Memory B cell (primary cell): ENCODE data around the gene SULT1A2.
"Not testable (repeated sequence)": the region's sequence is repeated elsewhere in the genome, so short reads cannot be mapped to it uniquely, and the experiment has no call there.

ENCODE experiments used
- ATAC-seq: fragments of 150-1000 bp; cut with Tn5 transposase; 2 replicates; pipeline ENCODE4 v1.10.0; 2021; ENCODE audit warnings: low read depth, mild to moderate bottlenecking, moderate library complexity
- DNase-seq, 2 donors: peaks; one replicate each; pipeline ENCODE4 v3.0.0; 2022; ENCODE audit warnings: low spot score in 2 of 2
- H3K27ac Mint-ChIP-seq: one replicate; pipeline ENCODE4 v1.8.0; 2022; ENCODE audit warnings: mild to moderate bottlenecking, moderate library complexity, mixed read lengths
- H3K27me3 Mint-ChIP-seq: one replicate; pipeline ENCODE4 v1.8.0; 2022; ENCODE audit warnings: mixed read lengths
- H3K36me3 Mint-ChIP-seq: one replicate; pipeline ENCODE4 v1.8.0; 2022; ENCODE audit warnings: mild to moderate bottlenecking, mixed read lengths
- H3K4me1 Mint-ChIP-seq: one replicate; pipeline ENCODE4 v1.8.0; 2022; ENCODE audit warnings: mixed read lengths
- H3K4me3 Mint-ChIP-seq: one replicate; pipeline ENCODE4 v1.8.0; 2022; ENCODE audit warnings: mild to moderate bottlenecking, moderate library complexity, mixed read lengths
- H3K9me3 Mint-ChIP-seq: one replicate; pipeline ENCODE4 v1.8.0; 2022; ENCODE audit warnings: mixed read lengths

SULT1A2 gene

DNA sequence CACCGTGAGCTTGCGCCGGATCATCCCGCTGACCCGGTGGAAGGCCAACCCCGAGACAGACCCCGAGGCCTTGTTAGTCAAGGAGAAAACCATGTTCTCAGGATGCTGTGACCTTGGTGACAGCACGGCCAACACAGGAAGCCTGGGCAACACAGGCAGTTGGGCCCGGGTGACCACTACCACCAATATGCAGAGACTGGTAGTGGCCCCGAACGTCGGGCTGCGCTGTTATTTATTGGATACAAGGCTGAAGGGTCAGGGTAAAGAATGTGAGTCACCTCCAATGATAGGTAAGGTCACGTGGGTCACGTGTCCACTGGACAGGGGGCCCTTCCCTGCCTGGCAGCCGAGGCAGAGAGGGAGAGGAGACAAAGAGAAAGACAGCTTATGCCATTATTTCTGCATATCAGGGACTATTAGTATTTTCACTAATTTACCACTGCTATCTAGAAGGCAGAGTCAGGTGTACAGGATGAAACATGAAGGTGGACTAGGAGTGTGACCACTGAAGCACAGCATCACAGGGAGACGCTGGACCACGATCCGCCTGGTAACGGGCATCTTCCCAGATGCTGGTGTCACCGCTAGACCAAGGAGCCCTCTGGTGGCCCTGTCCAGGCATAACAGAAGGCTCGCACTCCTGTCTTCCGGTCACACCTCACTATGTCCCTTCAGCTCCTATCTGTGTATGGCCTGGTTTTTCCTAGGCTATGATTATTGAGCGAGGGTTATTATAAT, 18.8 kb upstream of the SULT1A2 start:
- Mint-ChIP-seq H3K27ac (peak overlapping the region; percentile 24), H3K4me1 (peaks cover 17% of the 10 kb centered on the region)
- not testable (repeated sequence) for H3K36me3 Mint-ChIP-seq, H3K4me3 Mint-ChIP-seq, DNase-seq, ATAC-seq, H3K27me3 Mint-ChIP-seq, H3K9me3 Mint-ChIP-seq

DNA sequence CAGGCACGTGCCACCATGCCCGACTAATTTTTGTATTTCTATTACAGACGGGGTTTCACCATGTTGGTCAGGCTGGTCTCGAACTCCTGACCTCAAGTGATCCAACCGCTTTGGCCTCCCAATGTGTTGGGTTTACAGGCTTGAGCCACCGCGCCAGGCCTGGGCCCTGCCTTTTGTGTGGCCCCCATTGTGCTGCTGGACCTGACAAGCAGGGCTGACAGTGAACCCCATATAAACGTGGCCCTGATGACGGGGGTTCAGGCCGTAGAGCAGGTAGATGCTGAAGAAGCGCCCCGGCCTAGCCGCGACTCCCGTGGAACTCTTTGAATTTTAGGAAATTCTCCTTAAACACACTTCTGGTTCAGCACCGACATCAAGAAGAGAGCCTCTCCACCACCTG, 17.7 kb upstream of the SULT1A2 start:
- not testable (repeated sequence) for H3K27me3 Mint-ChIP-seq, H3K36me3 Mint-ChIP-seq, H3K4me3 Mint-ChIP-seq, DNase-seq, ATAC-seq, H3K27ac Mint-ChIP-seq, H3K9me3 Mint-ChIP-seq
- H3K4me1 Mint-ChIP-seq: peaks cover 17% of the 10 kb centered on the region

DNA sequence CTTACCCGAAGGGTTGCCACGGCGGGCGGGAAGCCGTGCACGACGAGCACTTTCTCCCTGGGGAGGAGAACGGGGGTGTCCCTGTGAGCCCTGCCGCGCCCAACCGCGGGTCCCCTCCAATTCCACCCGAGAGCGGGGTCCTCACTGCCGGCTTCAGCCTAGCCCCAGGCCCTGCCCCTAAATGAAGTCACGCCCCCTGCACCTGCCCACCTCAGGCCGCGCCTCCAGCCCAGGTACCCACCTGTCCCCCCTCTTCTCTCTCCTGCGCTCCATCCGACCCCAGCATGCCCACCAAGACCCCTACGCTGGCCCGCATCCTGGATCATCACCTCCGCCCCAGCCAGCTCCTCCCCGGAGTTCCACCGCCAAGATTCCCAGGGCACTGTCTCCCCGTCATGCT, 17.1 kb upstream of the SULT1A2 start:
- not testable (repeated sequence) for H3K27me3 Mint-ChIP-seq, ATAC-seq, H3K9me3 Mint-ChIP-seq, H3K4me3 Mint-ChIP-seq, H3K27ac Mint-ChIP-seq, DNase-seq, H3K36me3 Mint-ChIP-seq
- peaks cover 17% of the 10 kb centered on the region for H3K4me1 Mint-ChIP-seq

DNA sequence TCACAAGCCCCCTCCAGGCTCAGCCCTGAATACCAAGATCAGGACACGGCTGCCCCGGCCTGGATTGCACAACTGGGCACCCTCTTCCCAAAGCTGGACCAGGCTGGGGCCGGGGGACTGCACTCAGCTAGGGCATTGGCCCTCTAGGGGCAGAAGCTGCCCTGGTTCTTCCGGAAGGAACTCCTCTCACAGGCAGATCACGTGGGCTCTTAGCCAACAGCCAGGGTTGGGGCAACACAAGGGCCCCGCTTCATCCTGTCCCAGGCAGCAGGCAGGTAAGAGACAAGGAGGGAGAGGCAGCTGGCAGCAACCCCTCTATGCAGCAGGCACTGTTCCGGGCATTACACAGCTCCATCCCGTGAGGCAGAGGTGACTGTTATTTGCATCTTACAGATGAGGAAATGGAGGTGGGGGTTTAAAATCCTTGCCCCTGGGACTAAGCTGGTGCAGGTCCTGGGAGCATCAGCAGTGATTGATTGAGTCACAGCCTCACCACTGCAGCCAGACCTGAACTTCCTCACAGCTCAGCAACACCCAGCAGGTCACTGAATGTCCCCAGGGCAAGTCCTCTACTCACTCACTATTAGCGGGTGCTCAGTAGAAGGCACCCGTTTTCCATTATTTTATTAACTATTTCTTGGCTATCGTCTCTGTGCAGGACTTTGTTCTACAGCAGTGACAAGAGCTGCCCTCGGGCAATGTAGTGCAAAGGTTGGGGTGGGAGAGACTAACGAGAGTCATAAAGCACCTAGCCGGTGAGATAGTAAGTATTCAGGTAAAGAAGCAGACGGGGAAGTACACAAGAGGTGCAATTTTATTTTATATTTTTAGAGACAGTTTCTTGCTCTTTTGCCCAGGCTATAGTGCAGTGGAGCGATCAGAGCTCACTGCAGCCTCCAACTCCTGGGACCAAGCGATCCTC, 15.8 kb upstream of the SULT1A2 start:
- H3K9me3 Mint-ChIP-seq, H3K36me3 Mint-ChIP-seq, H3K4me3 Mint-ChIP-seq, H3K27me3 Mint-ChIP-seq, H3K27ac Mint-ChIP-seq, DNase-seq: not testable (repeated sequence)
- H3K4me1 Mint-ChIP-seq: peaks cover 13% of the 10 kb centered on the region
- ATAC-seq: peak; percentile 88

DNA sequence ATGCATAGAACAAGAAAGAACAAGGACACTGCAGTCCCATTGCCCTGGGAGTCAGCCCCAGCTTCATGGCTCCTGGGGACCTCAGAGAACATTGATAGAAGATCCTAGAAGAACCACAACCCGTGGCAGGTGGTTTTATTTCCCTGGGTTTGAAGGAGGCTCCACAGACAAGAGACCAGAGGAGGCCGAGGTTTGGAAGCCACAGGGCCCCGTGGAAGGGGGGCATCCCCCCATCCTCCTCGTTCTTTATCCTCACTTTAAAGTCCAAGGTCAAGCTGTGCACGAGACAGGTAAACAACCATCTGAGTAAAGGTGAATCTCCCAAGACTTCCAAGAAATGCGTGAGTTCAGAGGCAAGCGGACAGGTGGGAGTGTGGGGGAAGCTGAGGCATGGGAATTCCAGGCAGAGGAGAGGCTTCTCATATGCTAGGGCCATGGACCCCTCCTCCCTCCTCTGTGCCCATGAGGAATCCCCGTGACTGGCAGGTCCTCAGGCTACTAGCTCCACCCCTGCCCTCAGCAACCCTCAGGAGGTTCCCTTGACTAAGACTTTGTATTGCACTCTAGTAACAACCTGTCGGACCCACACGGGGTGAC, 13.8 kb upstream of the SULT1A2 start:
- Mint-ChIP-seq H3K27ac (no peak overlapping the region), H3K36me3 (no peaks in the 10 kb centered on the region), H3K4me3 (peak overlapping the region; percentile 21), H3K4me1 (peaks cover 6% of the 10 kb centered on the region), H3K27me3 (no peaks in the 10 kb centered on the region), H3K9me3 (no peaks in the 10 kb centered on the region)
- no peak for ATAC-seq
- DNase-seq: no peak

GRCh38 chr16:28609631-28610594, 13.1 kb upstream of the SULT1A2 start, which contains the start of gene SULT1A1:
Gene SULT1A1, minus strand, starts transcription at chr16:28610044. Its CDS starts 1,189 bp downstream, at chr16:28608855.
- no peak for ATAC-seq
- no peak for DNase-seq
- H3K4me3 Mint-ChIP-seq: no peak within 1 kb of the TSS
- H3K27me3 Mint-ChIP-seq: no peaks in the 10 kb centered on the region
- no peaks in the 10 kb centered on the region for H3K36me3 Mint-ChIP-seq
- H3K9me3 Mint-ChIP-seq: no peaks in the 10 kb centered on the region
- no peak within 1 kb of the TSS for H3K27ac Mint-ChIP-seq
- peaks cover 3% of the 10 kb centered on the region for H3K4me1 Mint-ChIP-seq

GRCh38 chr16:28608867-28609596, 12.2 kb upstream of the SULT1A2 start:
- H3K27me3 Mint-ChIP-seq, H3K4me3 Mint-ChIP-seq, H3K36me3 Mint-ChIP-seq, DNase-seq, ATAC-seq, H3K27ac Mint-ChIP-seq, H3K4me1 Mint-ChIP-seq, H3K9me3 Mint-ChIP-seq: not testable (repeated sequence)

DNA sequence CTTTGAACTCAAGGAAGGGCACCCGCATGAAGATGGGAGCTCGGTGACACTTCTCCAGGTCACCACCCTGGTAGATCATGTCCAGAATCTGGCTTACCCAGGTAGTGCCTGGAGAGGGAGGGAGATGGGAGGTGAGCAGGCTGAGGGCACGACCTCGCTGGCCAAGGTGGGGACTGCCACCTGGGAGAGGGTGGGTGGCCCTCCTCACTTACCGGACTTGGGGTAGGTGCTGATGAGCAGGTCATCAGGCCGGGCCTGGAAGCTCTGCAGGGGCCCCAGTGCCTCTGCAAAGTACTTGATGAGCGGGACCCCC, 11.6 kb upstream of the SULT1A2 start:
- H3K4me3 Mint-ChIP-seq, H3K36me3 Mint-ChIP-seq, H3K9me3 Mint-ChIP-seq, H3K27ac Mint-ChIP-seq, H3K27me3 Mint-ChIP-seq, ATAC-seq, DNase-seq, H3K4me1 Mint-ChIP-seq: not testable (repeated sequence)

DNA sequence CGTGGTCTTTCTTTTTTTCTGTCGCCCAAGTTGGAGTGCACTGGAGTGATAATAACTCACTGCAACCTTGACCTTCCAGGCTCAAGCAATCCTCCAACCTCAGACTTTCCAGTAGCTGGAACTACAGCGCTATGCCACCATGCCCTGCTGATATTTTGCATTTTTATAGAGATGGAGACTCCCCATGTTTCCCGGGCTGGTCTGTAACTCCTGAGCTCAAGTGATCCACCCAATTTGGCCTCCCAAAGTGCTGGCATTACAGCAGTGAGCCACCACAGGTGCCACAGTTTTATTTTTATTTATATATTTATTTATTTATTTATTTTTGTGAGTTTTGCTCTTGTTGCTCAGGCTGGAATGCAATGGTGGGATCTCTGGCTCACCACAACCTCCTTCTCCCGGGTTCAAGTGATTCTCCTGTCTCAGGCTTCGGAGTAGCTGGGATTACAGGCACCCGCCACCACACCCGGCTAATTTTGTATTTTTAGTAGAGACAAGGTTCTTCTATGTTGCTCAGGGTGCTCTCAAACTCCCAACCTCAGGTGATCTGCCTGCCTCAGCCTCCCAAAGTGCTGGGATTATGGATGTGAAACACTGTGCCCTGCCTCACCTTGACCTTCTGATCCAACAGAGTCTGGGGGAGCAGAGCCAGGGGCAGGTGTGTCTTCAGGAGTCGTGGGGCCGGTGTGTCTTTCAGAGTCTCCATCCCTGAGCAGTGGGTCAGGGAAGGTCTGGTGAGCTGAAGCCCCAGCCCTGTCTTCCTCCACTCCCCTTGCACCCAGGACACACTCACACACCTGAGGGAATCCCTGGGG, 11.0 kb upstream of the SULT1A2 start:
- H3K27me3 Mint-ChIP-seq, H3K4me1 Mint-ChIP-seq, H3K36me3 Mint-ChIP-seq, DNase-seq, H3K4me3 Mint-ChIP-seq, H3K27ac Mint-ChIP-seq, H3K9me3 Mint-ChIP-seq, ATAC-seq: not testable (repeated sequence)

DNA sequence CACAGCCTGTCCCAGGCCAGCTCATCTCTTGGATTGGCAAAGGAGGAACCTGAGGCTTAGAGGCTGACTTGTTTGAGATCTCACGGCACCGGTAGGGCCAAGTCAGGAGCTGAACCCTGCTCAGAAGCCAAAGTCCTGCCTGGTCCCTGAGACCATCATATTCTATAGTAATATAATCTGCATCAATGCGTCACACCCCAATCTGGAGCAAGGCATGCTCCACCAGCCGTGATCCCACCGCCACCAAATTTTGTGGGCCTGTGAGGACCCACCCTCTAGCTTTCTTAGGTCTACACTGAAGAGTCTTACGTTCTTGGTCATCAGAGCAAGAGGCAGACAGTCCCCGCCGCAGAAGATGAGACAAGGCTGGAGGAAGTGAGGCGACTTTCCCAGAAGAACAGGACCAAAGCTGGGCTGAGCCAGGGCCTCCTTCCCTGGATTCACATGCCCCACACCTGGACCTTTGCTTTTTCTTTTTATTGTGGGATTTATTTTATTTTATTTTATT, 10.3 kb upstream of the SULT1A2 start:
- Mint-ChIP-seq H3K36me3 (no peaks in the 10 kb centered on the region), H3K27ac (no peak overlapping the region)

DNA sequence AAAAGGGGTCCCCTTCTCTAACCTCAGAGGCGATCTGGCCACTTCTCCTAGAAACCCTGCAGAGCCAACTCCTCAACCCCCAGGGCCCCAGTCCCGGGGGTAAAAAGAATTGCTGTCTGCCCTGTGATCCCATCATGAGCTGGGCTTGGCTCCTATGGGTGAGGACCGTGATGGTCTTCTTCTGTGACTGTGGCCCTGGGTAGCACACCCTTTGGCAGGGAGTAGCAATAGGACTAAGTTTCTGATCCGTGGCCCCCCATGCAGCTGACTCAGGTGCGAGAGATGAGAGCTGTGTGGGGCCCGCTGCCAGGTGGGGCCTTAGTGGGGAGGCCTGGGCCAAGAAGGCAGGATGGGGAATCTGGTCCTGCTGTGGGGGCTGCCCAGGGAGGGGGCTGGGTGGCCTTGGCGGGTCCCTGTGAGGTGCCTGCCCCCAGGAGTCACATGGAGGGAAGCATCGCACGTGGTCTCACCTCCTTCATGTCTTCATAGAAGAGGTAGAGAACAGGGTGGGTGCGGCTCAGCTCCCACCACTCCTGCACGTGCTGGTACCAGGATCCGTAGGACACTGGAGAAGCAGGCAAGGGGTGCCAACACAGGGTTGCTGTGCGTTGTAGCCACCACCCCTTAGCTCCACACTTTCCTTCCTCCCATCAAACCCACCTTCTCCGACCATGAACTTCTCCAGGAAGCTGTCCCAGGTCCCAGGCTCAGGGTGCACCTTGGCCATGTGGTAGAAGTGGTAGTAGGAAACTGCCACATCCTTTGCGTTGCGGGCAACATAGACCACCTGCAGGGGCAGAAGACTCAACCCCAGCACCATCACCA, 9.7 kb upstream of the SULT1A2 start:
- Mint-ChIP-seq H3K4me1 (peaks cover 5% of the 10 kb centered on the region), H3K36me3 (no peaks in the 10 kb centered on the region), H3K9me3 (no peaks in the 10 kb centered on the region), H3K4me3 (no peak overlapping the region), H3K27me3 (no peaks in the 10 kb centered on the region), H3K27ac (no peak overlapping the region)
- ATAC-seq (no peak), DNase-seq (no peak)

More for the DNA sequence above, 10.3 kb upstream of the SULT1A2 start:
- Mint-ChIP-seq H3K4me1 (peaks cover 5% of the 10 kb centered on the region), H3K27me3 (no peaks in the 10 kb centered on the region), H3K9me3 (no peaks in the 10 kb centered on the region), H3K4me3 (no peak overlapping the region)
- no peak for DNase-seq
- ATAC-seq: no peak

GRCh38 chr16:28604186-28604565, 7.3 kb upstream of the SULT1A2 start:
- ATAC-seq: no peak
- Mint-ChIP-seq H3K36me3 (no peaks in the 10 kb centered on the region), H3K4me3 (no peak overlapping the region), H3K9me3 (no peaks in the 10 kb centered on the region), H3K4me1 (peaks cover 3% of the 10 kb centered on the region), H3K27me3 (no peaks in the 10 kb centered on the region), H3K27ac (no peak overlapping the region)
- no peak for DNase-seq
